K562 (cell line): ENCODE data around the gene NIPA2. TPM values are rescaled to one million over a fixed set of nuclear protein-coding genes. Genes with fewer than 3 reads are reported as not detected.
A peak's percentile ranks its signal among the peaks of the same experiment; 100 is the strongest.

Experiments used
- DACH1 ChIP-seq: fragments of 450-650 bp; IDR thresholded peaks from 2 replicates; pipeline ENCODE4 v1.6.1; 2018; ENCODE audit not compliant: partially characterized antibody
- EP400 ChIP-seq: fragments of 450-650 bp; IDR thresholded peaks from 2 replicates; pipeline ENCODE4 v1.6.1; 2017; ENCODE audit warnings: antibody characterized with exemption, mild to moderate bottlenecking, moderate library complexity
- HCFC1 ChIP-seq: IDR thresholded peaks from 2 replicates; pipeline ENCODE4 v1.6.1; 2012; ENCODE audit warnings: low read depth, low read length, improper control_type of control experiment
- HDAC6 ChIP-seq: IDR thresholded peaks from 2 replicates; pipeline ENCODE4 v1.6.1; 2012; ENCODE audit warnings: low read depth, mild to moderate bottlenecking, control low read depth, inconsistent platforms, low read length, moderate library complexity
- KAT2B ChIP-seq: IDR thresholded peaks from one replicate; pipeline ENCODE4 v1.6.1; 2012; ENCODE audit warnings: low read depth, mild to moderate bottlenecking, control low read depth, inconsistent platforms, low read length, moderate library complexity
- L3MBTL2 ChIP-seq: fragments of 450-650 bp; IDR thresholded peaks from 2 replicates; pipeline ENCODE4 v1.6.1; 2016; ENCODE audit warnings: mild to moderate bottlenecking, moderate library complexity
- MAFG ChIP-seq: fragments of 450-650 bp; conservative IDR thresholded peaks from 2 replicates; pipeline ENCODE4 v1.6.1; 2016; ENCODE audit warnings: missing genetic modification characterization, missing compliant biosample characterization
- NFIC ChIP-seq: fragments of 450-650 bp; IDR thresholded peaks from 2 replicates; pipeline ENCODE4 v1.6.1; 2017; ENCODE audit warnings: mild to moderate bottlenecking, inconsistent platforms
- RBM22 ChIP-seq: fragments of 200-400 bp; formaldehyde crosslinking; IDR thresholded peaks from 2 replicates; pipeline ENCODE4 v1.6.1; 2018; ENCODE audit warnings: low read length, low read depth; ENCODE audit not compliant: poor library complexity, severe bottlenecking
- polyA plus RNA-seq, 8 experiments: library from polyadenylated mRNA; depleted of rRNA in 4 of 8; stranded (reverse) in 5 of 8; unstranded in 3 of 8; fragments of >200 nt; fragmentation: Nextera tagmentation in 2 of 8; fragmentation: Illumina TruSeq in 1 of 8; extraction: Ambion mirVana in 2 of 8; extraction: Trizol in 1 of 8; gene quantifications; 2 replicates each; pipeline versions ENCODE4 v1.2.1 to v1.2.3, GENCODE V29; 2011 to 2014; ENCODE audit warnings: inconsistent platforms in 1 of 8, missing spikeins in 1 of 8
- total RNA-seq, 7 experiments: library from RNA; depleted of rRNA in 6 of 7; stranded (reverse); fragments of >200 nt in 6 of 7; fragmentation: Illumina TruSeq in 2 of 7; extraction: Trizol in 2 of 7; gene quantifications; 2 replicates each; pipeline versions ENCODE4 v1.2.1 to v1.2.3, GENCODE V29; 2011 to 2021; ENCODE audit warnings: low replicate concordance in 1 of 7
- TF ChIP-seq, protein P1 (sequence below): fragments of 450-650 bp; IDR thresholded peaks from 2 replicates; pipeline ENCODE4 v1.6.1; 2016; ENCODE audit warnings: mild to moderate bottlenecking, moderate library complexity
- TF ChIP-seq, protein P2 (sequence below), 2 experiments: fragments of 450-650 bp; conservative IDR thresholded peaks; 2 replicates each; pipeline ENCODE4 v1.6.1; 2017; ENCODE audit warnings: mild to moderate bottlenecking in 2 of 2, moderate library complexity in 2 of 2
- TF ChIP-seq, protein P3 (sequence below): sonication (generic); formaldehyde crosslinking; IDR thresholded peaks from 2 replicates; pipeline ENCODE4 v1.8.0; 2022; ENCODE audit warnings: mild to moderate bottlenecking, missing genetic modification reagents

The NIPA2 gene
- total and polyA plus RNA-seq, 9 of the 15 experiments (the other 6 are each of a cell fraction or from before 2014, with no cell fraction given): 18.7 to 107 (median 87.3) TPM

DNA sequence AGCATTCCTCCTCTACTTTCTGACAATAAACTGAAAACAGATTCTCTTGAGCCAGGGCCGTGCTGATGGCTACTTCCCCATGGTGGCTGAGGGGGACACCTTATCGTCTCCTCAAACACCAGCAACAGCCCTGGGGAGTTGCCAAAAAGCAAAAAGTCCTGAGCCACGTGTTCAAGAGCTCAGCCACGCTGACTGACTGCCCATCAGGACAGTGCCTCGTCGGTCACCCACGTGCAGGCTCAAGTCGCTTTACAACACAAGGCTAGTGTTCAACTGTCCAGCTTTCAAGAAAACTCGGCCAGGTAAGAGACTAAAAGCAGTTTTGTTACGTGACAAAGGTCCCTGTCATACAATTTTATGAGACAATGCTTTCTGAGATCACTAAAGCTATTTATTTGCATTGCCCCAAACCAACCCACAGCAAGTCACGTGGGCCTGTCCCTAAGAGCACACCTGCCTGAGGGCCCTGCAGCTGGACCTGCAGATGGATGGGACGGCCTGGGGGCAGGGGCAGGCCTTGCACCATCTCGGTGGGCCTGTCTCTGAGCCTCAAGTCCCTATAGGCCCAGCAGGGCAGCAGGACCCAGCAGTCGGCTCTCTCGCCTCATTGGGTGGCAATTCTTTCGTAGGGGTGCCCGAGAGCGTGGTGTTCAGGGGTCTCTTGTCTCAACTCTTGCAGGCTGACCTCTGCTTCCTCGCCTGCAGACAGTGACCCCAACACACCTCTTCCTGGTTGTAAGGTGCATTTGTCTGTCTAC, 42.7 kb downstream of the NIPA2 start (continued):
- TF ChIP-seq, protein P1, sequence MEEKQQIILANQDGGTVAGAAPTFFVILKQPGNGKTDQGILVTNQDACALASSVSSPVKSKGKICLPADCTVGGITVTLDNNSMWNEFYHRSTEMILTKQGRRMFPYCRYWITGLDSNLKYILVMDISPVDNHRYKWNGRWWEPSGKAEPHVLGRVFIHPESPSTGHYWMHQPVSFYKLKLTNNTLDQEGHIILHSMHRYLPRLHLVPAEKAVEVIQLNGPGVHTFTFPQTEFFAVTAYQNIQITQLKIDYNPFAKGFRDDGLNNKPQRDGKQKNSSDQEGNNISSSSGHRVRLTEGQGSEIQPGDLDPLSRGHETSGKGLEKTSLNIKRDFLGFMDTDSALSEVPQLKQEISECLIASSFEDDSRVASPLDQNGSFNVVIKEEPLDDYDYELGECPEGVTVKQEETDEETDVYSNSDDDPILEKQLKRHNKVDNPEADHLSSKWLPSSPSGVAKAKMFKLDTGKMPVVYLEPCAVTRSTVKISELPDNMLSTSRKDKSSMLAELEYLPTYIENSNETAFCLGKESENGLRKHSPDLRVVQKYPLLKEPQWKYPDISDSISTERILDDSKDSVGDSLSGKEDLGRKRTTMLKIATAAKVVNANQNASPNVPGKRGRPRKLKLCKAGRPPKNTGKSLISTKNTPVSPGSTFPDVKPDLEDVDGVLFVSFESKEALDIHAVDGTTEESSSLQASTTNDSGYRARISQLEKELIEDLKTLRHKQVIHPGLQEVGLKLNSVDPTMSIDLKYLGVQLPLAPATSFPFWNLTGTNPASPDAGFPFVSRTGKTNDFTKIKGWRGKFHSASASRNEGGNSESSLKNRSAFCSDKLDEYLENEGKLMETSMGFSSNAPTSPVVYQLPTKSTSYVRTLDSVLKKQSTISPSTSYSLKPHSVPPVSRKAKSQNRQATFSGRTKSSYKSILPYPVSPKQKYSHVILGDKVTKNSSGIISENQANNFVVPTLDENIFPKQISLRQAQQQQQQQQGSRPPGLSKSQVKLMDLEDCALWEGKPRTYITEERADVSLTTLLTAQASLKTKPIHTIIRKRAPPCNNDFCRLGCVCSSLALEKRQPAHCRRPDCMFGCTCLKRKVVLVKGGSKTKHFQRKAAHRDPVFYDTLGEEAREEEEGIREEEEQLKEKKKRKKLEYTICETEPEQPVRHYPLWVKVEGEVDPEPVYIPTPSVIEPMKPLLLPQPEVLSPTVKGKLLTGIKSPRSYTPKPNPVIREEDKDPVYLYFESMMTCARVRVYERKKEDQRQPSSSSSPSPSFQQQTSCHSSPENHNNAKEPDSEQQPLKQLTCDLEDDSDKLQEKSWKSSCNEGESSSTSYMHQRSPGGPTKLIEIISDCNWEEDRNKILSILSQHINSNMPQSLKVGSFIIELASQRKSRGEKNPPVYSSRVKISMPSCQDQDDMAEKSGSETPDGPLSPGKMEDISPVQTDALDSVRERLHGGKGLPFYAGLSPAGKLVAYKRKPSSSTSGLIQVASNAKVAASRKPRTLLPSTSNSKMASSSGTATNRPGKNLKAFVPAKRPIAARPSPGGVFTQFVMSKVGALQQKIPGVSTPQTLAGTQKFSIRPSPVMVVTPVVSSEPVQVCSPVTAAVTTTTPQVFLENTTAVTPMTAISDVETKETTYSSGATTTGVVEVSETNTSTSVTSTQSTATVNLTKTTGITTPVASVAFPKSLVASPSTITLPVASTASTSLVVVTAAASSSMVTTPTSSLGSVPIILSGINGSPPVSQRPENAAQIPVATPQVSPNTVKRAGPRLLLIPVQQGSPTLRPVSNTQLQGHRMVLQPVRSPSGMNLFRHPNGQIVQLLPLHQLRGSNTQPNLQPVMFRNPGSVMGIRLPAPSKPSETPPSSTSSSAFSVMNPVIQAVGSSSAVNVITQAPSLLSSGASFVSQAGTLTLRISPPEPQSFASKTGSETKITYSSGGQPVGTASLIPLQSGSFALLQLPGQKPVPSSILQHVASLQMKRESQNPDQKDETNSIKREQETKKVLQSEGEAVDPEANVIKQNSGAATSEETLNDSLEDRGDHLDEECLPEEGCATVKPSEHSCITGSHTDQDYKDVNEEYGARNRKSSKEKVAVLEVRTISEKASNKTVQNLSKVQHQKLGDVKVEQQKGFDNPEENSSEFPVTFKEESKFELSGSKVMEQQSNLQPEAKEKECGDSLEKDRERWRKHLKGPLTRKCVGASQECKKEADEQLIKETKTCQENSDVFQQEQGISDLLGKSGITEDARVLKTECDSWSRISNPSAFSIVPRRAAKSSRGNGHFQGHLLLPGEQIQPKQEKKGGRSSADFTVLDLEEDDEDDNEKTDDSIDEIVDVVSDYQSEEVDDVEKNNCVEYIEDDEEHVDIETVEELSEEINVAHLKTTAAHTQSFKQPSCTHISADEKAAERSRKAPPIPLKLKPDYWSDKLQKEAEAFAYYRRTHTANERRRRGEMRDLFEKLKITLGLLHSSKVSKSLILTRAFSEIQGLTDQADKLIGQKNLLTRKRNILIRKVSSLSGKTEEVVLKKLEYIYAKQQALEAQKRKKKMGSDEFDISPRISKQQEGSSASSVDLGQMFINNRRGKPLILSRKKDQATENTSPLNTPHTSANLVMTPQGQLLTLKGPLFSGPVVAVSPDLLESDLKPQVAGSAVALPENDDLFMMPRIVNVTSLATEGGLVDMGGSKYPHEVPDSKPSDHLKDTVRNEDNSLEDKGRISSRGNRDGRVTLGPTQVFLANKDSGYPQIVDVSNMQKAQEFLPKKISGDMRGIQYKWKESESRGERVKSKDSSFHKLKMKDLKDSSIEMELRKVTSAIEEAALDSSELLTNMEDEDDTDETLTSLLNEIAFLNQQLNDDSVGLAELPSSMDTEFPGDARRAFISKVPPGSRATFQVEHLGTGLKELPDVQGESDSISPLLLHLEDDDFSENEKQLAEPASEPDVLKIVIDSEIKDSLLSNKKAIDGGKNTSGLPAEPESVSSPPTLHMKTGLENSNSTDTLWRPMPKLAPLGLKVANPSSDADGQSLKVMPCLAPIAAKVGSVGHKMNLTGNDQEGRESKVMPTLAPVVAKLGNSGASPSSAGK: peak; percentile 69
- TF ChIP-seq L3MBTL2: peak; percentile 59; the same call in 1 of the 2 replicates
- TF ChIP-seq, protein P2, sequence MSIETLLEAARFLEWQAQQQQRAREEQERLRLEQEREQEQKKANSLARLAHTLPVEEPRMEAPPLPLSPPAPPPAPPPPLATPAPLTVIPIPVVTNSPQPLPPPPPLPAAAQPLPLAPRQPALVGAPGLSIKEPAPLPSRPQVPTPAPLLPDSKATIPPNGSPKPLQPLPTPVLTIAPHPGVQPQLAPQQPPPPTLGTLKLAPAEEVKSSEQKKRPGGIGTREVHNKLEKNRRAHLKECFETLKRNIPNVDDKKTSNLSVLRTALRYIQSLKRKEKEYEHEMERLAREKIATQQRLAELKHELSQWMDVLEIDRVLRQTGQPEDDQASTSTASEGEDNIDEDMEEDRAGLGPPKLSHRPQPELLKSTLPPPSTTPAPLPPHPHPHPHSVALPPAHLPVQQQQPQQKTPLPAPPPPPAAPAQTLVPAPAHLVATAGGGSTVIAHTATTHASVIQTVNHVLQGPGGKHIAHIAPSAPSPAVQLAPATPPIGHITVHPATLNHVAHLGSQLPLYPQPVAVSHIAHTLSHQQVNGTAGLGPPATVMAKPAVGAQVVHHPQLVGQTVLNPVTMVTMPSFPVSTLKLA (conservative IDR thresholded peaks at IDR 0.05): peak; percentile 42 to 58; a peak in 2 of 4 replicates
- no peak for TF ChIP-seq RBM22
- no peak for TF ChIP-seq KAT2B
- TF ChIP-seq, protein P3, sequence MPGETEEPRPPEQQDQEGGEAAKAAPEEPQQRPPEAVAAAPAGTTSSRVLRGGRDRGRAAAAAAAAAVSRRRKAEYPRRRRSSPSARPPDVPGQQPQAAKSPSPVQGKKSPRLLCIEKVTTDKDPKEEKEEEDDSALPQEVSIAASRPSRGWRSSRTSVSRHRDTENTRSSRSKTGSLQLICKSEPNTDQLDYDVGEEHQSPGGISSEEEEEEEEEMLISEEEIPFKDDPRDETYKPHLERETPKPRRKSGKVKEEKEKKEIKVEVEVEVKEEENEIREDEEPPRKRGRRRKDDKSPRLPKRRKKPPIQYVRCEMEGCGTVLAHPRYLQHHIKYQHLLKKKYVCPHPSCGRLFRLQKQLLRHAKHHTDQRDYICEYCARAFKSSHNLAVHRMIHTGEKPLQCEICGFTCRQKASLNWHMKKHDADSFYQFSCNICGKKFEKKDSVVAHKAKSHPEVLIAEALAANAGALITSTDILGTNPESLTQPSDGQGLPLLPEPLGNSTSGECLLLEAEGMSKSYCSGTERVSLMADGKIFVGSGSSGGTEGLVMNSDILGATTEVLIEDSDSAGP (CRISPR knock-in tag): no peak
- no peak for TF ChIP-seq MAFG (tag)
- TF ChIP-seq DACH1: no peak
- TF ChIP-seq NFIC: peak; percentile 48
- TF ChIP-seq EP400: no peak
- no peak for TF ChIP-seq HCFC1
- TF ChIP-seq HDAC6: no peak
